Neural progenitor cell (in vitro differentiated cells): ENCODE results near the gene ATP8B3.

ENCODE experiments used
- EZH2 ChIP-seq: fragments of 200-600 bp; sonication (generic); IDR thresholded peaks from 2 replicates; pipeline ENCODE4 v1.6.1; 2017; ENCODE audit warnings: antibody characterized with exemption, mild to moderate bottlenecking, moderate library complexity
- EZH2phosphoT487 ChIP-seq: fragments of 200-600 bp; sonication (generic); IDR thresholded peaks from 2 replicates; pipeline ENCODE4 v1.6.1; 2017; ENCODE audit warnings: antibody characterized with exemption
- TF ChIP-seq, protein P1 (sequence below): fragments of 200-600 bp; sonication (generic); IDR thresholded peaks from 2 replicates; pipeline ENCODE4 v1.5.1; 2017; ENCODE audit warnings: antibody characterized with exemption, mild to moderate bottlenecking

DNA sequence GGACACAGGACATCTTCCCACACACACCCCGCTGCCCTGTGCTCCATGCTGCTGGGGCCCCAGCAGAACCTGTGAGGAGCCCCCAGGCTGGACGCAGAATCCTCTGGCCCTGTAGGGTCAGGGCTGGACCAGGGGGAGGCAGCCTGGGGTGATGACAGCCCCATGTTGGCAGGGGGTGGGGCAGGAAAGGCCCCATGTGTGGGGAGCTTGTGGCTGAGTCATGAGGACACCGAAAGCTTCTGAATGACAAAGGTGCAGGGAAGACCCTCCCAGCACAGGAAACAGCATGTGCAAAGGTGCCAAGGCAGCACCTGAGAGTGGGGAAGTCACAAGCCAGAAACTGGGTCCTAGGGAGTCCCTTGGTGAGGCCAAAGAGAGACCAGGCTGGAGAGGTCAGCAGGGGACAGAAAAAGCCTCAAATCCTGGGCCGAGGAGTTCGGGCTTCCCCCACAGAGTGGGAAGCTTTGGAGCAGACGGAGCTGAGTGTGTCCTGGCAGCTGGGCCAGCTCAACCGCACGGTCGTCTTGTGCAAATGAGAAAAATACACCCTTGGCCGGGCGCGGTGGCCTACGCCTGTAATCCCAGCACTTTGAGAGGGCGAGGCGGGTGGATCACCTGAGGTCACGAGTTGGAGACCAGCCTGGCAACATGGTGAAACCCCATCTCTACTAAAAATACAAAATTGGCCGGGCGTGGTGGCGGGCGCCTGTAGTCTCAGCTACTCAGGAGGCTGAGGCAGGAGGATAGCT lies 17.5 kb downstream of the ATP8B3 start:
- TF ChIP-seq EZH2phosphoT487: no peak
- TF ChIP-seq, protein P1, sequence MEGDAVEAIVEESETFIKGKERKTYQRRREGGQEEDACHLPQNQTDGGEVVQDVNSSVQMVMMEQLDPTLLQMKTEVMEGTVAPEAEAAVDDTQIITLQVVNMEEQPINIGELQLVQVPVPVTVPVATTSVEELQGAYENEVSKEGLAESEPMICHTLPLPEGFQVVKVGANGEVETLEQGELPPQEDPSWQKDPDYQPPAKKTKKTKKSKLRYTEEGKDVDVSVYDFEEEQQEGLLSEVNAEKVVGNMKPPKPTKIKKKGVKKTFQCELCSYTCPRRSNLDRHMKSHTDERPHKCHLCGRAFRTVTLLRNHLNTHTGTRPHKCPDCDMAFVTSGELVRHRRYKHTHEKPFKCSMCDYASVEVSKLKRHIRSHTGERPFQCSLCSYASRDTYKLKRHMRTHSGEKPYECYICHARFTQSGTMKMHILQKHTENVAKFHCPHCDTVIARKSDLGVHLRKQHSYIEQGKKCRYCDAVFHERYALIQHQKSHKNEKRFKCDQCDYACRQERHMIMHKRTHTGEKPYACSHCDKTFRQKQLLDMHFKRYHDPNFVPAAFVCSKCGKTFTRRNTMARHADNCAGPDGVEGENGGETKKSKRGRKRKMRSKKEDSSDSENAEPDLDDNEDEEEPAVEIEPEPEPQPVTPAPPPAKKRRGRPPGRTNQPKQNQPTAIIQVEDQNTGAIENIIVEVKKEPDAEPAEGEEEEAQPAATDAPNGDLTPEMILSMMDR: no peak
- TF ChIP-seq EZH2: no peak
